ENCODE results near the gene ATN1. TPM values are rescaled to one million over a fixed set of nuclear protein-coding genes. Genes with fewer than 3 reads are reported as not detected.
A peak's percentile ranks its signal among the peaks of the same experiment; 100 is the strongest.

Gene ATN1
- total RNA-seq, 4 donors from 2014 or later = 11.5 to 31.5 (median 26.5) TPM

DNA sequence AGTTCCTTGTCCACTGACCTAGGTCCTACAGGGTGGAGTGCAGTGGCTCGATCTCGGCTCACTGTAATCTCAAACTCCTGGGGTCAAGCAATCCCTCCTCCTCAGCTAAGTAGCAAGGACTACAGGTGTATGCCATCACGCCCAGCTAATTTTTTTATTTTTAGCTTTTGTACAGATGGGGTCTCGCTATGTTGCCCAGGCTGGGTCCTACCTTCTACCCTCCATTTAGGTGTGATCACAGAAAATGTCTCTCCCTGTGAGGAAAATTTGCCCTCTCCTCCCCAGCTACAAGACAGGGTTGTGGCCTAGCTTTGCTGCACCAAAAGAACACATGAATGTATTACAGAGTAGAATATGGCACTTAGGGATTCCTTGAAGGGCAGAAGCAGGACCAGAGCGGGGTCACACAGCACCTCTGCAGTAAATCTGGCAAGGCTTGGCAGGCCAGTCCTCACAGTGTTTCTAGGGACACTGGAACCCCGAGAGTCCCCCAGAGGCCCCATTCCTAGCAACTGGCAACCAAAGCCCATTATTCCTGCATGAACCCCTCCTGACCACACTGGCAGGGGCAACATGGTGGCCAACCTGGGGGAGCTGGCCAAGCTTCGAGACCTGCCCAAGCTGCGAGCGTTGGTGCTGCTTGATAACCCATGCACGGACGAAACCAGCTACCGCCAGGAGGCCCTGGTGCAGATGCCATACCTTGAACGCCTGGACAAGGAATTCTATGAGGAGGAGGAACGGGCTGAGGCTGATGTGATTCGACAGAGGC, 15.4 kb upstream of the ATN1 start:
- Histone ChIP-seq H3K27me3 (peaks cover 14 to 20% (median 17%) of the 10 kb centered on the region in 3 donors), H3K27ac (no peak overlapping the region), H3K36me3 (no peaks in the 10 kb centered on the region), H3K4me1 (peaks cover 9 to 11% of the 10 kb centered on the region in 2 donors), H3K4me3 (no peak overlapping the region), H3K9me3 (no peaks in the 10 kb centered on the region)
- no peak for ATAC-seq
- in situ Hi-C loops (cut with MboI; ENCODE audit: low sequenced_read_pairs in 4 of 4) = loop anchor here in 1 of 4 donors (25.0 kb wide), 1 partner anchor 200 kb away; the partner anchor contains the start of gene C1RL
- no peak for DNase-seq
- TF ChIP-seq, protein P1, sequence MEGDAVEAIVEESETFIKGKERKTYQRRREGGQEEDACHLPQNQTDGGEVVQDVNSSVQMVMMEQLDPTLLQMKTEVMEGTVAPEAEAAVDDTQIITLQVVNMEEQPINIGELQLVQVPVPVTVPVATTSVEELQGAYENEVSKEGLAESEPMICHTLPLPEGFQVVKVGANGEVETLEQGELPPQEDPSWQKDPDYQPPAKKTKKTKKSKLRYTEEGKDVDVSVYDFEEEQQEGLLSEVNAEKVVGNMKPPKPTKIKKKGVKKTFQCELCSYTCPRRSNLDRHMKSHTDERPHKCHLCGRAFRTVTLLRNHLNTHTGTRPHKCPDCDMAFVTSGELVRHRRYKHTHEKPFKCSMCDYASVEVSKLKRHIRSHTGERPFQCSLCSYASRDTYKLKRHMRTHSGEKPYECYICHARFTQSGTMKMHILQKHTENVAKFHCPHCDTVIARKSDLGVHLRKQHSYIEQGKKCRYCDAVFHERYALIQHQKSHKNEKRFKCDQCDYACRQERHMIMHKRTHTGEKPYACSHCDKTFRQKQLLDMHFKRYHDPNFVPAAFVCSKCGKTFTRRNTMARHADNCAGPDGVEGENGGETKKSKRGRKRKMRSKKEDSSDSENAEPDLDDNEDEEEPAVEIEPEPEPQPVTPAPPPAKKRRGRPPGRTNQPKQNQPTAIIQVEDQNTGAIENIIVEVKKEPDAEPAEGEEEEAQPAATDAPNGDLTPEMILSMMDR (IDR thresholded peaks at IDR 0.05 in 4 of 5, conservative IDR thresholded peaks at IDR 0.05 in 1 of 5) = no peak
- no peak for TF ChIP-seq POLR2A (IDR thresholded peaks at IDR 0.05)
- intact Hi-C loops (cut with DNase I; ENCODE audit: low total_unique reads) = no loop called here

DNA sequence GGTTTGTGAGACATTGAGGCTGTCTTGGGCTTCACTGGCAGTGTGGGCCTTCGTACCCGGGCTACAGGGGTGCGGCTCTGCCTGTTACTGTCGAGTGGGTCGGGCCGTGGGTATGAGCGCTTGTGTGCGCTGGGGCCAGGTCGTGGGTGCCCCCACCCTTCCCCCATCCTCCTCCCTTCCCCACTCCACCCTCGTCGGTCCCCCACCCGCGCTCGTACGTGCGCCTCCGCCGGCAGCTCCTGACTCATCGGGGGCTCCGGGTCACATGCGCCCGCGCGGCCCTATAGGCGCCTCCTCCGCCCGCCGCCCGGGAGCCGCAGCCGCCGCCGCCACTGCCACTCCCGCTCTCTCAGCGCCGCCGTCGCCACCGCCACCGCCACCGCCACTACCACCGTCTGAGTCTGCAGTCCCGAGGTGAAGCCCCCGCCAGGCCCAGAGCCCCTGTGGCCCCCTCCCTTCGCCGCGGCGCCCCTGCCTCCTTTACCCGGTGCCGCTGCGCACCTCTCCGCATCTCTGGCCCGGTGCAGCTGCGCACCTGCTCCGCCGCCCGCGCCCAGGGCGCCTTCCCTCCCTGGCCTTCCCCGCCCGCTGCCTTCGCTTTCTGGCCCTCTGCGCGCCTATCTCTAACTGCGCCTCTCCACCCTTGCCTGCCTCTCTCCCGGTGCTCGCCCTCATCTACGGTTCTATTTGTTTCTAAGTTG, 13.4 kb upstream of the ATN1 start, which contains the start of gene ENO2:
TSS of gene ENO2 (plus strand) at position 335 of the 701 bp plus-strand sequence. CDS start 1,253 bp downstream, outside the sequence.
- H3K4me1 ChIP-seq = peaks cover 9 to 11% of the 10 kb centered on the region in 2 donors
- TF ChIP-seq POLR2A (IDR thresholded peaks at IDR 0.05) = peak; percentile 14 to 36
- TF ChIP-seq, protein P1 (IDR thresholded peaks at IDR 0.05 in 4 of 5, conservative IDR thresholded peaks at IDR 0.05 in 1 of 5) = no peak
- intact Hi-C loops (cut with DNase I; ENCODE audit: low total_unique reads) (no loop called here), in situ Hi-C loops (cut with MboI; ENCODE audit: low sequenced_read_pairs in 4 of 4) (loop anchor here in 1 of 4 donors (25.0 kb wide), 1 partner anchor 198 kb away; the partner anchor contains the start of gene C1RL)
- H3K4me3 ChIP-seq = peak within 1 kb of the TSS; percentile 60 to 88 (median 66)
- H3K27me3 ChIP-seq = peaks cover 14 to 20% (median 17%) of the 10 kb centered on the region in 3 donors
- H3K9me3 ChIP-seq = no peaks in the 10 kb centered on the region
- ATAC-seq (peak; percentile 69 to 75), DNase-seq (peak; percentile 42 to 56)
- H3K36me3 ChIP-seq = no peaks in the 10 kb centered on the region
- H3K27ac ChIP-seq = peak within 1 kb of the TSS; percentile 53 to 72 (median 62)

DNA sequence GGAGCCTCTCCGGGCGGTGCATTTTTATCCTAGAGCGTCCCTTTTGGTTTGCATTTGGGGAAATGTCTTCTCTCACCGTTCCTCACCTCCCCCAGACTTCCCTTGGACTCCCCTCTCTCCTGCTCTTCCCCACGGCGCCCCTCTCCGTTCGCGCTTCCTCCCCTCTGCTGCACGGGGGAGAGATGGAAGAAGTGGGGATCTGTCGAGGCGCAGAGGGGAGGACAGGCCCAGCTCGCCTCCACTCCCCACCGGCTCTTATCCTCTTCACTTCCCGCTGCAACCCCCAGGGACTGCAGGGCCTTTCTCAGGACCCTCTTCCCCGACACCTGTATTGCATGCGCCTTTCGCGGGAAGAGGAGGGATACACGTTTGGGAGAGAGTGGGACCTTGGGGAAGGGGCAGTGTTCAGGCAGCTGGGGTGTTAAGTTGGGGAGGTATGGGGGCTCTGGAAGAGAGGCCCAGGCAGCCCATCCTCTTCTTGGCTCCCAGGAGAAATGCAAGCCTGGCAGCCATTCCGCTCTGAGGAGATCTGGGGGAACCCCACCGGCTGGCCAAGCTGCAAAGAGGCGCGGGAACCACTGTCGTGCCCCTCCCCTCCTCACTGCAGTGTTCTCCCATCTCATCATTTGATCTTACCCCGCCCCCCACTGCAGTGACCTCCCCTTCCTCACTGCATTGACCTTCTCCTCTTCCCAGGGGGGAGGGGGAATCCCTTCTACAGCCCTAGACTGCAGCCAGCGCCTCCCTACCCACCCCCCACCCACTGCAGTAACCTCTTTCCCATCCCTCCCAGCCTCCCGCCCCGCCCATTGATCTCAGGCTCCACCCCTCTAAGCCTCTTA, 12.6 kb upstream of the ATN1 start:
- DNase-seq = no peak
- TF ChIP-seq, protein P1 (IDR thresholded peaks at IDR 0.05 in 4 of 5, conservative IDR thresholded peaks at IDR 0.05 in 1 of 5) = no peak
- TF ChIP-seq POLR2A (IDR thresholded peaks at IDR 0.05) = no peak
- peak in 1 of 2 donors; percentile 7 for ATAC-seq
- peaks cover 9 to 11% of the 10 kb centered on the region in 2 donors for H3K4me1 ChIP-seq
- peak overlapping the region; percentile 36 to 72 (median 60) for H3K27ac ChIP-seq
- peak overlapping the region; percentile 60 to 88 (median 66) for H3K4me3 ChIP-seq
- H3K36me3 ChIP-seq = no peaks in the 10 kb centered on the region
- peaks cover 14 to 20% (median 17%) of the 10 kb centered on the region in 3 donors for H3K27me3 ChIP-seq
- no peaks in the 10 kb centered on the region for H3K9me3 ChIP-seq
- intact Hi-C loops (cut with DNase I; ENCODE audit: low total_unique reads) = no loop called here
- in situ Hi-C loops (cut with MboI; ENCODE audit: low sequenced_read_pairs in 4 of 4) = loop anchor here in 1 of 4 donors (25.0 kb wide), 1 partner anchor 197 kb away; the partner anchor contains the start of gene C1RL

DNA sequence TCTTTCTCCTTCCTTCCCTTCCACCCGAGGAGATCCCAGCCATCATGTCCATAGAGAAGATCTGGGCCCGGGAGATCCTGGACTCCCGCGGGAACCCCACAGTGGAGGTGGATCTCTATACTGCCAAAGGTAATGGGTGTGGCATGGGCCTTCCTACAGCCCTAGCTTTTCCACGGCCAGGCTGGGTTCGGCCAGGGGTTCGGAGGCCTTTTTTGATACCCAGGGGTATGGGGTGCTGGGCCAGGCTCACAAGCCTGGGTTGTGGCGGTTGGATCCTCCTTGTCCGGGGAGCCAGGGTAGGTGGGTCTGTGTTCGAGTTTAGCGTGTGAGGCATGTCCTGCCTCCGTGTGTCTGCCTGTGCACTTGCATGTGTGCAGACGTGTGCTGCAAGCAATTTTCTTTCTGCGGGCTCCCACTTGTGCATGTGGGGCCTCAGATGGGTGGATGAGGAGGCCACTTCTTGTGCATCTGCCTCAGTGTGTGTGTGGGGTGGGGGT, 11.9 kb upstream of the ATN1 start:
- H3K4me3 ChIP-seq = no peak overlapping the region
- no peak for TF ChIP-seq POLR2A (IDR thresholded peaks at IDR 0.05)
- TF ChIP-seq, protein P1 (IDR thresholded peaks at IDR 0.05 in 4 of 5, conservative IDR thresholded peaks at IDR 0.05 in 1 of 5) = no peak
- in situ Hi-C loops (cut with MboI; ENCODE audit: low sequenced_read_pairs in 4 of 4) (loop anchor here in 1 of 4 donors (25.0 kb wide), 1 partner anchor 196 kb away; the partner anchor contains the start of gene C1RL), intact Hi-C loops (cut with DNase I; ENCODE audit: low total_unique reads) (no loop called here)
- no peaks in the 10 kb centered on the region for H3K36me3 ChIP-seq
- DNase-seq = no peak
- H3K4me1 ChIP-seq = peaks cover 9 to 11% of the 10 kb centered on the region in 2 donors
- H3K27ac ChIP-seq = no peak overlapping the region
- H3K9me3 ChIP-seq = no peaks in the 10 kb centered on the region
- no peak for ATAC-seq
- peaks cover 14 to 20% (median 17%) of the 10 kb centered on the region in 3 donors for H3K27me3 ChIP-seq
